HuH-7.5 (cell line): ENCODE results near the gene GNB3.
"Not testable (repeated sequence)": the region's sequence is repeated elsewhere in the genome, so short reads cannot be mapped to it uniquely, and the experiment has no call there.

Experiments used
- DNase-seq: peaks from one replicate; pipeline ENCODE4 v3.0.0; 2011; ENCODE audit warnings: low spot score

The GNB3 gene

GRCh38 chr12:6883683-6884082, 43.0 kb downstream of the GNB3 start:
- no peak for DNase-seq

- DNase-seq, result no peak
Measured at GRCh38 chr12:6884539-6884938, 43.8 kb downstream of the GNB3 start.

GRCh38 chr12:6886206-6886999, 45.7 kb downstream of the GNB3 start:
- not testable (repeated sequence) for DNase-seq

- no peak for DNase-seq
Measured at GRCh38 chr12:6887460-6887859, 46.7 kb downstream of the GNB3 start.

- no peak for DNase-seq
Measured at GRCh38 chr12:6888360-6888759, 47.6 kb downstream of the GNB3 start.

GRCh38 chr12:6888794-6889193, 48.1 kb downstream of the GNB3 start:
- not testable (repeated sequence) for DNase-seq

- not testable (repeated sequence) for DNase-seq
Measured at GRCh38 chr12:6889775-6890573, 49.2 kb downstream of the GNB3 start.

GRCh38 chr12:6890789-6891645, 50.3 kb downstream of the GNB3 start:
- peak; percentile 86 for DNase-seq

- no peak for DNase-seq
Measured at GRCh38 chr12:6891646-6892001, 50.9 kb downstream of the GNB3 start.

- DNase-seq, result not testable (repeated sequence)
Measured at GRCh38 chr12:6892683-6893082, 52.0 kb downstream of the GNB3 start.

- DNase-seq, result no peak
Measured at GRCh38 chr12:6894321-6894720, 53.6 kb downstream of the GNB3 start.
